ENCODE data around the gene MAP3K12. TPM values are rescaled to one million over a fixed set of nuclear protein-coding genes. Genes with fewer than 3 reads are reported as not detected.

MAP3K12 gene
- total and polyA plus RNA-seq, 2 of the 13 experiments (the other 11 are each of a cell fraction or from before 2014, with no cell fraction given): 0.20 to 1.1 TPM

DNA sequence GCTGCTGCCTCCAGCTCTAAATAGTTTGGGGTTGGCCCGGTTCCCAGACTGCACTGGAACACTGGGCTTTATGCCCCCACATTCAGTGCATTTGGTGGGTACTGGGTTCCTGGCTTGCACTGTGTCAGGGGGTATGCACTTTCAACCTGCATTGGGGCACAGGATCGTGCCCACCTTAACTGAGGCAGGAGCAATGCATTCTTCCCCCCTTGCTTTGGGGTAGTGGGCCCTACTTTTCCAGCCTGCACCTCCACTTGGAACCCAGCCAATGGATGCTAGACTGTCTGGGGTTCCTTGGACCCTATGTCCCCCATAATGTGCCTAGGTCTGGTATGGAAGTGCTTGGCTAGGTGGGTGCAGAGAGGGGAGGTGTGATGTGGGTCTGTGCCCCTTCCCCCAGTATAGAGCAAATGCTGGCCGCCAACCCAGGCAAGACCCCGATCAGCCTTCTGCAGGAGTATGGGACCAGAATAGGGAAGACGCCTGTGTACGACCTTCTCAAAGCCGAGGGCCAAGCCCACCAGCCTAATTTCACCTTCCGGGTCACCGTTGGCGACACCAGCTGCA is 2.4 kb upstream of the MAP3K12 start (continued):
- no peak for TF ChIP-seq NR2F1 (CRISPR knock-in tag; IDR thresholded peaks at IDR 0.05)
- no peak for TF ChIP-seq ZNF558 (CRISPR knock-in tag; IDR thresholded peaks at IDR 0.05; ENCODE audit: borderline replicate concordance)
- TF ChIP-seq, protein P1, sequence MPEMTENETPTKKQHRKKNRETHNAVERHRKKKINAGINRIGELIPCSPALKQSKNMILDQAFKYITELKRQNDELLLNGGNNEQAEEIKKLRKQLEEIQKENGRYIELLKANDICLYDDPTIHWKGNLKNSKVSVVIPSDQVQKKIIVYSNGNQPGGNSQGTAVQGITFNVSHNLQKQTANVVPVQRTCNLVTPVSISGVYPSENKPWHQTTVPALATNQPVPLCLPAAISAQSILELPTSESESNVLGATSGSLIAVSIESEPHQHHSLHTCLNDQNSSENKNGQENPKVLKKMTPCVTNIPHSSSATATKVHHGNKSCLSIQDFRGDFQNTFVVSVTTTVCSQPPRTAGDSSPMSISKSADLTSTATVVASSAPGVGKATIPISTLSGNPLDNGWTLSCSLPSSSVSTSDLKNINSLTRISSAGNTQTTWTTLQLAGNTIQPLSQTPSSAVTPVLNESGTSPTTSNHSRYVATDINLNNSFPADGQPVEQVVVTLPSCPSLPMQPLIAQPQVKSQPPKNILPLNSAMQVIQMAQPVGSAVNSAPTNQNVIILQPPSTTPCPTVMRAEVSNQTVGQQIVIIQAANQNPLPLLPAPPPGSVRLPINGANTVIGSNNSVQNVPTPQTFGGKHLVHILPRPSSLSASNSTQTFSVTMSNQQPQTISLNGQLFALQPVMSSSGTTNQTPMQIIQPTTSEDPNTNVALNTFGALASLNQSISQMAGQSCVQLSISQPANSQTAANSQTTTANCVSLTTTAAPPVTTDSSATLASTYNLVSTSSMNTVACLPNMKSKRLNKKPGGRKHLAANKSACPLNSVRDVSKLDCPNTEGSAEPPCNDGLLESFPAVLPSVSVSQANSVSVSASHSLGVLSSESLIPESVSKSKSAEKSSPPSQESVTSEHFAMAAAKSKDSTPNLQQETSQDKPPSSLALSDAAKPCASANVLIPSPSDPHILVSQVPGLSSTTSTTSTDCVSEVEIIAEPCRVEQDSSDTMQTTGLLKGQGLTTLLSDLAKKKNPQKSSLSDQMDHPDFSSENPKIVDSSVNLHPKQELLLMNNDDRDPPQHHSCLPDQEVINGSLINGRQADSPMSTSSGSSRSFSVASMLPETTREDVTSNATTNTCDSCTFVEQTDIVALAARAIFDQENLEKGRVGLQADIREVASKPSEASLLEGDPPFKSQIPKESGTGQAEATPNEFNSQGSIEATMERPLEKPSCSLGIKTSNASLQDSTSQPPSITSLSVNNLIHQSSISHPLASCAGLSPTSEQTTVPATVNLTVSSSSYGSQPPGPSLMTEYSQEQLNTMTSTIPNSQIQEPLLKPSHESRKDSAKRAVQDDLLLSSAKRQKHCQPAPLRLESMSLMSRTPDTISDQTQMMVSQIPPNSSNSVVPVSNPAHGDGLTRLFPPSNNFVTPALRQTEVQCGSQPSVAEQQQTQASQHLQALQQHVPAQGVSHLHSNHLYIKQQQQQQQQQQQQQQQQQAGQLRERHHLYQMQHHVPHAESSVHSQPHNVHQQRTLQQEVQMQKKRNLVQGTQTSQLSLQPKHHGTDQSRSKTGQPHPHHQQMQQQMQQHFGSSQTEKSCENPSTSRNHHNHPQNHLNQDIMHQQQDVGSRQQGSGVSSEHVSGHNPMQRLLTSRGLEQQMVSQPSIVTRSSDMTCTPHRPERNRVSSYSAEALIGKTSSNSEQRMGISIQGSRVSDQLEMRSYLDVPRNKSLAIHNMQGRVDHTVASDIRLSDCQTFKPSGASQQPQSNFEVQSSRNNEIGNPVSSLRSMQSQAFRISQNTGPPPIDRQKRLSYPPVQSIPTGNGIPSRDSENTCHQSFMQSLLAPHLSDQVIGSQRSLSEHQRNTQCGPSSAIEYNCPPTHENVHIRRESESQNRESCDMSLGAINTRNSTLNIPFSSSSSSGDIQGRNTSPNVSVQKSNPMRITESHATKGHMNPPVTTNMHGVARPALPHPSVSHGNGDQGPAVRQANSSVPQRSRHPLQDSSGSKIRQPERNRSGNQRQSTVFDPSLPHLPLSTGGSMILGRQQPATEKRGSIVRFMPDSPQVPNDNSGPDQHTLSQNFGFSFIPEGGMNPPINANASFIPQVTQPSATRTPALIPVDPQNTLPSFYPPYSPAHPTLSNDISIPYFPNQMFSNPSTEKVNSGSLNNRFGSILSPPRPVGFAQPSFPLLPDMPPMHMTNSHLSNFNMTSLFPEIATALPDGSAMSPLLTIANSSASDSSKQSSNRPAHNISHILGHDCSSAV (CRISPR knock-in tag; IDR thresholded peaks at IDR 0.05; ENCODE audit: borderline replicate concordance): no peak
- no peak for TF ChIP-seq TEAD3 (CRISPR knock-in tag; optimal IDR thresholded peaks at IDR 0.05; ENCODE audit: borderline replicate concordance)
- no peak for TF ChIP-seq TSC22D2 (CRISPR knock-in tag; IDR thresholded peaks at IDR 0.05; ENCODE audit: borderline replicate concordance)
- TF ChIP-seq, protein P2, sequence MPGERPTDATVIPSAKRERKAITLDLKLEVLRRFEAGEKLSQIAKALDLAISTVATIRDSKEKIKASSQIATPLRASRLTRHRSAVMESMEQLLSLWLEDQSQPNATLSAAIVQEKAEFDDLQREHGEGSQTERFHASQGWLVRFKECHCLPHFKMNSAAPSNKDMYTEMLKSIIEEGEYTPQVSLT (CRISPR knock-in tag; IDR thresholded peaks at IDR 0.05; ENCODE audit: borderline replicate concordance, low read depth): no peak
- no peak for TF ChIP-seq MEF2D (CRISPR knock-in tag; IDR thresholded peaks at IDR 0.05)
- TF ChIP-seq ZNF460 (CRISPR knock-in tag; IDR thresholded peaks at IDR 0.05; ENCODE audit: borderline replicate concordance): no peak
- TF ChIP-seq, protein P3, sequence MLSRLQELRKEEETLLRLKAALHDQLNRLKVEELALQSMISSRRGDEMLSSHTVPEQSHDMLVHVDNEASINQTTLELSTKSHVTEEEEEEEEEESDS (CRISPR knock-in tag; IDR thresholded peaks at IDR 0.05; ENCODE audit: borderline replicate concordance): no peak
- TF ChIP-seq, protein P4, sequence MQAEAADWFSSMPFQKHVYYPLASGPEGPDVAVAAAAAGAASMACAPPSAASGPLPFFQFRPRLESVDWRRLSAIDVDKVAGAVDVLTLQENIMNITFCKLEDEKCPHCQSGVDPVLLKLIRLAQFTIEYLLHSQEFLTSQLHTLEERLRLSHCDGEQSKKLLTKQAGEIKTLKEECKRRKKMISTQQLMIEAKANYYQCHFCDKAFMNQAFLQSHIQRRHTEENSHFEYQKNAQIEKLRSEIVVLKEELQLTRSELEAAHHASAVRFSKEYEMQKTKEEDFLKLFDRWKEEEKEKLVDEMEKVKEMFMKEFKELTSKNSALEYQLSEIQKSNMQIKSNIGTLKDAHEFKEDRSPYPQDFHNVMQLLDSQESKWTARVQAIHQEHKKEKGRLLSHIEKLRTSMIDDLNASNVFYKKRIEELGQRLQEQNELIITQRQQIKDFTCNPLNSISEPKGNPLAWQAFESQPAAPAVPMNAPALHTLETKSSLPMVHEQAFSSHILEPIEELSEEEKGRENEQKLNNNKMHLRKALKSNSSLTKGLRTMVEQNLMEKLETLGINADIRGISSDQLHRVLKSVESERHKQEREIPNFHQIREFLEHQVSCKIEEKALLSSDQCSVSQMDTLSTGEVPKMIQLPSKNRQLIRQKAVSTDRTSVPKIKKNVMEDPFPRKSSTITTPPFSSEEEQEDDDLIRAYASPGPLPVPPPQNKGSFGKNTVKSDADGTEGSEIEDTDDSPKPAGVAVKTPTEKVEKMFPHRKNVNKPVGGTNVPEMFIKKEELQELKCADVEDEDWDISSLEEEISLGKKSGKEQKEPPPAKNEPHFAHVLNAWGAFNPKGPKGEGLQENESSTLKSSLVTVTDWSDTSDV (CRISPR knock-in tag; IDR thresholded peaks at IDR 0.05): 0 out of 2 replicates have a peak, but pooled peaks have one; percentile 4
- no peak for TF ChIP-seq ZBTB3 (CRISPR knock-in tag; IDR thresholded peaks at IDR 0.05; ENCODE audit: borderline replicate concordance, low read depth)
- TF ChIP-seq, protein P5, sequence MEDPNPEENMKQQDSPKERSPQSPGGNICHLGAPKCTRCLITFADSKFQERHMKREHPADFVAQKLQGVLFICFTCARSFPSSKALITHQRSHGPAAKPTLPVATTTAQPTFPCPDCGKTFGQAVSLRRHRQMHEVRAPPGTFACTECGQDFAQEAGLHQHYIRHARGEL (CRISPR knock-in tag; IDR thresholded peaks at IDR 0.05): 0 out of 2 replicates have a peak, but pooled peaks have one; percentile 27
- 0 out of 2 replicates have a peak, but pooled peaks have one; percentile 2 for TF ChIP-seq KLF12 (CRISPR knock-in tag; IDR thresholded peaks at IDR 0.05; ENCODE audit: borderline replicate concordance)
- peak; percentile 17; the same call in 1 of the 2 replicates for TF ChIP-seq TMF1 (CRISPR knock-in tag; IDR thresholded peaks at IDR 0.05; ENCODE audit: low read depth)
- TF ChIP-seq SUZ12 (IDR thresholded peaks at IDR 0.05; ENCODE audit: low read depth, low read length): no peak; the same call in 1 of the 2 replicates
- TF ChIP-seq ZSCAN29 (CRISPR knock-in tag; conservative IDR thresholded peaks at IDR 0.05): no peak; the same call in 1 of the 2 replicates

All from HepG2 (cell line).